IMR-90 (cell line): ENCODE data around the gene RBFOX1. TPM values are rescaled to one million over a fixed set of nuclear protein-coding genes. Genes with fewer than 3 reads are reported as not detected.

Source experiments
- ATAC-seq: fragments of 200-7000 bp; cut with Tn5 transposase; 2 replicates; pipeline ENCODE4 v1.9.1; 2020; ENCODE audit warnings: low read depth, mild to moderate bottlenecking, moderate library complexity
- BruUV-seq: library from RNA; stranded (reverse); fragments of 400-500 nt; replicated peaks from 2 replicates; lab custom pipeline; 2021; lab: Mats Ljungman, UMichigan
- CTCF ChIA-PET: fragments of 300-600 bp; formaldehyde crosslinking; extraction: SDS; loops from one replicate; lab custom pipeline; 2021; ENCODE audit warnings: antibody characterized with exemption; lab: Yijun Ruan, JAX
- POLR2A ChIA-PET: fragments of 300-600 bp; sonication (Branson Sonifier 250); formaldehyde crosslinking; loops from one replicate; lab custom pipeline; 2022; ENCODE audit warnings: antibody characterized with exemption; ENCODE audit not compliant: unreplicated experiment; lab: Charles Lee
- DNase-seq: peaks from one replicate; pipeline ENCODE4 v3.0.0; 2013
- H2AFZ ChIP-seq: replicated peaks from 2 replicates; pipeline ENCODE3; 2013; ENCODE audit warnings: low read length, mild to moderate bottlenecking; ENCODE audit not compliant: poor library complexity
- H2AK5ac ChIP-seq: 2 replicates; pipeline ENCODE4 v1.6.1; 2013; ENCODE audit warnings: low read depth, low read length, inconsistent platforms
- H2AK9ac ChIP-seq: replicated peaks from 2 replicates; pipeline ENCODE3; 2013; ENCODE audit warnings: mild to moderate bottlenecking, low read depth, low read length, moderate library complexity; ENCODE audit not compliant: poor library complexity
- H2BK120ac ChIP-seq: 2 replicates; pipeline ENCODE4 v1.6.1; 2013; ENCODE audit warnings: low read depth, low read length, inconsistent platforms
- H2BK15ac ChIP-seq: 3 replicates; pipeline ENCODE4 v1.6.1; 2013; ENCODE audit warnings: low read depth, low read length, inconsistent platforms
- H2BK20ac ChIP-seq: 2 replicates; pipeline ENCODE4 v1.6.1; 2013; ENCODE audit warnings: low read depth, mild to moderate bottlenecking, inconsistent platforms, low read length, moderate library complexity
- H2BK5ac ChIP-seq: 2 replicates; pipeline ENCODE4 v1.6.1; 2013; ENCODE audit warnings: mild to moderate bottlenecking, low read depth, low read length, inconsistent platforms; ENCODE audit not compliant: poor library complexity, severe bottlenecking
- H3K14ac ChIP-seq: replicated peaks from 2 replicates; pipeline ENCODE4 v1.6.1; 2013; ENCODE audit warnings: low read depth, low read length, inconsistent platforms
- H3K18ac ChIP-seq: 2 replicates; pipeline ENCODE4 v1.6.1; 2013; ENCODE audit warnings: low read depth, low read length, control low read depth
- H3K23ac ChIP-seq: 2 replicates; pipeline ENCODE4 v1.6.1; 2013; ENCODE audit warnings: low read depth, low read length, inconsistent platforms
- H3K27ac ChIP-seq: 2 replicates; pipeline ENCODE4 v1.5.1; 2013; ENCODE audit warnings: mild to moderate bottlenecking, control low read depth, low read length; ENCODE audit not compliant: insufficient read depth
- H3K27me3 ChIP-seq: 2 replicates; pipeline ENCODE4 v1.6.1; 2013; ENCODE audit warnings: low read length; ENCODE audit not compliant: control insufficient read depth, insufficient read depth
- H3K36me3 ChIP-seq: 2 replicates; pipeline ENCODE4 v1.6.1; 2013; ENCODE audit warnings: low read length, mixed read lengths; ENCODE audit not compliant: control insufficient read depth, insufficient read depth
- H3K4ac ChIP-seq: 2 replicates; pipeline ENCODE4 v1.6.1; 2013; ENCODE audit warnings: low read depth, low read length, inconsistent platforms
- H3K4me1 ChIP-seq: 2 replicates; pipeline ENCODE4 v1.6.1; 2013; ENCODE audit warnings: low read length, mixed read lengths; ENCODE audit not compliant: control insufficient read depth, insufficient read depth
- H3K4me2 ChIP-seq: 2 replicates; pipeline ENCODE4 v1.6.1; 2013; ENCODE audit warnings: low read depth, mild to moderate bottlenecking, control low read depth, low read length, moderate library complexity
- H3K4me3 ChIP-seq: 2 replicates; pipeline ENCODE4 v1.5.1; 2013; ENCODE audit warnings: low read depth, mild to moderate bottlenecking, control low read depth, low read length, moderate library complexity; ENCODE audit not compliant: insufficient read depth
- H3K56ac ChIP-seq: 2 replicates; pipeline ENCODE4 v1.6.1; 2013; ENCODE audit warnings: low read length, inconsistent platforms; ENCODE audit not compliant: insufficient read depth; ENCODE audit errors: extremely low read depth
- H3K79me1 ChIP-seq, 2 experiments: 2 replicates each; pipeline ENCODE4 v1.6.1; 2013; ENCODE audit warnings: low read length in 2 of 2, inconsistent platforms in 1 of 2, low read depth in 1 of 2
- H3K9ac ChIP-seq: 2 replicates; pipeline ENCODE4 v1.6.1; 2013; ENCODE audit warnings: low read depth, low read length, control low read depth
- H3K9me1 ChIP-seq: 2 replicates; pipeline ENCODE4 v1.6.1; 2013; ENCODE audit warnings: low read length, inconsistent platforms; ENCODE audit not compliant: insufficient read depth
- H3K9me3 ChIP-seq: 2 replicates; pipeline ENCODE4 v1.6.1; 2013; ENCODE audit warnings: low read length; ENCODE audit not compliant: control insufficient read depth, insufficient read depth
- H4K20me1 ChIP-seq: 2 replicates; pipeline ENCODE4 v1.6.1; 2013; ENCODE audit warnings: low read length, inconsistent platforms; ENCODE audit not compliant: insufficient read depth
- H4K5ac ChIP-seq: 2 replicates; pipeline ENCODE4 v1.6.1; 2013; ENCODE audit warnings: mild to moderate bottlenecking, low read depth, low read length, control low read depth
- H4K8ac ChIP-seq, 2 experiments: 2 replicates each; pipeline ENCODE4 v1.6.1; 2013; ENCODE audit warnings: low read depth in 2 of 2, low read length in 2 of 2, control low read depth in 1 of 2, inconsistent platforms in 1 of 2
- H4K91ac ChIP-seq: 2 replicates; pipeline ENCODE4 v1.6.1; 2013; ENCODE audit warnings: low read depth, low read length, inconsistent platforms; ENCODE audit not compliant: insufficient read depth
- BHLHE40 ChIP-seq: fragments of 150-350 bp; IDR thresholded peaks from 2 replicates; pipeline ENCODE4 v1.6.1; 2016; ENCODE audit warnings: mild to moderate bottlenecking, low read depth, low read length
- CEBPB ChIP-seq: IDR thresholded peaks from 2 replicates; pipeline ENCODE4 v1.6.1; 2012; ENCODE audit warnings: low read depth, low read length, improper control_type of control experiment
- CHD1 ChIP-seq: IDR thresholded peaks from 2 replicates; pipeline ENCODE4 v1.6.1; 2012; ENCODE audit warnings: low read depth, low read length, improper control_type of control experiment
- CTCF ChIP-seq: conservative IDR thresholded peaks from 2 replicates; pipeline ENCODE4 v1.5.1; 2012; ENCODE audit warnings: mild to moderate bottlenecking, low read depth, low read length, improper control_type of control experiment
- ELK1 ChIP-seq: fragments of 150-350 bp; IDR thresholded peaks from 2 replicates; pipeline ENCODE4 v1.6.1; 2016; ENCODE audit warnings: low read depth, mild to moderate bottlenecking, low read length, moderate library complexity, borderline replicate concordance
- FOS ChIP-seq: fragments of 150-350 bp; IDR thresholded peaks from 2 replicates; pipeline ENCODE4 v1.6.1; 2016; ENCODE audit warnings: low read depth, low read length
- MAFK ChIP-seq: IDR thresholded peaks from 2 replicates; pipeline ENCODE4 v1.6.1; 2012; ENCODE audit warnings: low read depth, low read length, improper control_type of control experiment
- MAZ ChIP-seq: IDR thresholded peaks from 2 replicates; pipeline ENCODE4 v1.6.1; 2012; ENCODE audit warnings: low read depth, mild to moderate bottlenecking, low read length, improper control_type of control experiment, moderate library complexity, borderline replicate concordance
- MXI1 ChIP-seq: IDR thresholded peaks from 2 replicates; pipeline ENCODE4 v1.6.1; 2012; ENCODE audit warnings: low read depth, mild to moderate bottlenecking, low read length, moderate library complexity, borderline replicate concordance
- NFE2L2 ChIP-seq: fragments of 150-350 bp; IDR thresholded peaks from 2 replicates; pipeline ENCODE4 v1.6.1; 2016; ENCODE audit warnings: low read depth, mild to moderate bottlenecking, low read length
- POLR2A ChIP-seq: IDR thresholded peaks from 2 replicates; pipeline ENCODE4 v1.6.1; 2012; ENCODE audit warnings: mild to moderate bottlenecking, low read depth, low read length
- RAD21 ChIP-seq: IDR thresholded peaks from 2 replicates; pipeline ENCODE4 v1.6.1; 2012; ENCODE audit warnings: low read length, improper control_type of control experiment
- RCOR1 ChIP-seq: IDR thresholded peaks from 2 replicates; pipeline ENCODE4 v1.6.1; 2012; ENCODE audit warnings: mild to moderate bottlenecking, low read length, improper control_type of control experiment; ENCODE audit not compliant: insufficient replicate concordance
- RFX5 ChIP-seq: IDR thresholded peaks from 2 replicates; pipeline ENCODE4 v1.8.0; 2012; ENCODE audit warnings: low read depth, mild to moderate bottlenecking, low read length, moderate library complexity
- SMC3 ChIP-seq: fragments of 150-350 bp; IDR thresholded peaks from 2 replicates; pipeline ENCODE4 v1.6.1; 2016; ENCODE audit warnings: low read depth, mild to moderate bottlenecking, antibody characterized with exemption, low read length, moderate library complexity
- USF2 ChIP-seq: fragments of 150-350 bp; IDR thresholded peaks from 2 replicates; pipeline ENCODE4 v1.6.1; 2017; ENCODE audit warnings: mild to moderate bottlenecking, antibody characterized with exemption, low read length, low read depth
- WGBS, 2 experiments: methylation state at CpG; one replicate each; pipeline versions ENCODE4 v1.1.5 to v1.1.7; 2013; ENCODE audit warnings: missing lambda C conversion rate in 2 of 2; ENCODE audit not compliant: insufficient read length in 1 of 2; ENCODE audit errors: extremely low coverage in 2 of 2; 5-methylcytosine and 5-hydroxymethylcytosine counted together
- dilution Hi-C: fragments of 300-500 bp; cut with HindIII; formaldehyde crosslinking; loops from one replicate; pipeline ENCODE4 v1.14.3; 2018; ENCODE audit warnings: low sequenced_read_pairs; ENCODE audit not compliant: unreplicated experiment
- in situ Hi-C: fragments of 300-500 bp; cut with MboI; formaldehyde crosslinking; loops from 3 replicates; pipeline ENCODE4 v1.14.3; 2019; ENCODE audit warnings: low sequenced_read_pairs, inconsistent platforms, mixed read lengths
- intact Hi-C: fragments of 100-400 bp; cut with micrococcal nuclease; formaldehyde crosslinking; loops from 2 replicates; pipeline ENCODE4 v1.10.0; 2022
- polyA plus RNA-seq, 3 experiments: library from polyadenylated mRNA; depleted of rRNA; stranded (reverse); fragments of >200 nt; gene quantifications; 2 replicates each; pipeline ENCODE4 v1.2.3, GENCODE V29; 2012; ENCODE audit warnings: low replicate concordance in 1 of 3
- total RNA-seq: library from RNA; depleted of rRNA; stranded (reverse); fragments of >200 nt; gene quantifications from 2 replicates; pipeline ENCODE4 v1.2.3, GENCODE V29; 2012

Gene RBFOX1
- total and polyA plus RNA-seq, 2 of the 4 experiments (the other 2 are of a cell fraction), result not detected

GRCh38 chr16:7376227-7376626 is 43.6 kb downstream of the RBFOX1 start:
- Histone ChIP-seq H3K4me2 (no peak overlapping the region), H2BK15ac (no peak overlapping the region), H3K56ac (no peak overlapping the region), H3K23ac (no peak overlapping the region), H2BK120ac (no peak overlapping the region), H3K9me3 (peaks cover 10% of the 10 kb centered on the region), H3K36me3 (no peaks in the 10 kb centered on the region), H4K5ac (no peak overlapping the region), H3K9ac (no peak overlapping the region), H3K4me3 (no peak overlapping the region), H2AK5ac (no peak overlapping the region), H3K18ac (no peak overlapping the region), H2BK20ac (no peak overlapping the region), H3K4me1 (no peaks in the 10 kb centered on the region), H3K14ac (no peak overlapping the region), H4K8ac (no peak overlapping the region), H3K4ac (no peak overlapping the region), H2BK5ac (no peak overlapping the region), H4K20me1 (no peaks in the 10 kb centered on the region), H3K79me1 (no peaks in the 10 kb centered on the region), H2AK9ac (no peak overlapping the region), H3K9me1 (no peaks in the 10 kb centered on the region), H3K27ac (no peak overlapping the region), H3K27me3 (no peaks in the 10 kb centered on the region), H2AFZ (no peak overlapping the region), H4K91ac (no peak overlapping the region)
- in situ Hi-C loops, result no loop called here
- TF ChIP-seq RCOR1, result no peak
- no peak for TF ChIP-seq POLR2A
- TF ChIP-seq NFE2L2, result no peak
- TF ChIP-seq RAD21, result no peak
- no peak for TF ChIP-seq CHD1
- TF ChIP-seq ELK1, result no peak
- no peak for TF ChIP-seq MAZ
- TF ChIP-seq BHLHE40, result no peak
- TF ChIP-seq USF2, result no peak
- TF ChIP-seq SMC3, result no peak
- TF ChIP-seq FOS, result no peak
- no peak for TF ChIP-seq CEBPB
- TF ChIP-seq MAFK, result no peak
- no peak for TF ChIP-seq RFX5
- no peak for TF ChIP-seq CTCF
- no peak for TF ChIP-seq MXI1
- POLR2A ChIA-PET, result no interaction called here
- CTCF ChIA-PET, result no interaction called here
- WGBS, 2 experiments, result no CpG with 5 or more reads among the region's 5 CpGs
- dilution Hi-C loops, result no loop called here
- BruUV-seq, result no TSS peak
- DNase-seq, result no peak
- intact Hi-C loops, result no loop called here
- no peak for ATAC-seq
